Activated CD4-positive, alpha-beta T cell treated with anti-CD3 and anti-CD28 coated beads, Interleukin-2, amount 10 ng/mL, durations not matched to agents 24 days and 14 days (primary cell): ENCODE data around the gene GOSR1. TPM values are rescaled to one million over a fixed set of nuclear protein-coding genes. Genes with fewer than 3 reads are reported as not detected.
"Not testable (repeated sequence)": the region's sequence is repeated elsewhere in the genome, so short reads cannot be mapped to it uniquely, and the experiment has no call there.

Source experiments
- DNase-seq: peaks from one replicate; pipeline ENCODE4 v3.0.0; 2022
- H3K27ac Mint-ChIP-seq: one replicate; pipeline ENCODE4 v1.8.0; 2022; ENCODE audit warnings: mild to moderate bottlenecking, mixed read lengths
- H3K27me3 Mint-ChIP-seq: one replicate; pipeline ENCODE4 v1.8.0; 2022; ENCODE audit warnings: mixed read lengths
- H3K36me3 Mint-ChIP-seq: one replicate; pipeline ENCODE4 v1.8.0; 2022; ENCODE audit warnings: low read depth, mild to moderate bottlenecking, mixed read lengths
- H3K4me1 Mint-ChIP-seq: one replicate; pipeline ENCODE4 v1.8.0; 2021; ENCODE audit warnings: mixed read lengths
- H3K4me3 Mint-ChIP-seq: one replicate; pipeline ENCODE4 v1.8.0; 2022; ENCODE audit warnings: mild to moderate bottlenecking, moderate library complexity, mixed read lengths
- H3K9me3 Mint-ChIP-seq: one replicate; pipeline ENCODE4 v1.8.0; 2021; ENCODE audit warnings: mixed read lengths
- intact Hi-C: fragments of 100-400 bp; cut with micrococcal nuclease; formaldehyde crosslinking; loops from one replicate; pipeline ENCODE4 v1.15.1; 2023
- total RNA-seq: library from RNA; stranded (reverse); gene quantifications from 2 replicates; pipeline ENCODE4 v1.2.3, GENCODE V29; 2022

GOSR1 gene
- total RNA-seq, 1 donor from 2014 or later, result 54.8 TPM

DNA sequence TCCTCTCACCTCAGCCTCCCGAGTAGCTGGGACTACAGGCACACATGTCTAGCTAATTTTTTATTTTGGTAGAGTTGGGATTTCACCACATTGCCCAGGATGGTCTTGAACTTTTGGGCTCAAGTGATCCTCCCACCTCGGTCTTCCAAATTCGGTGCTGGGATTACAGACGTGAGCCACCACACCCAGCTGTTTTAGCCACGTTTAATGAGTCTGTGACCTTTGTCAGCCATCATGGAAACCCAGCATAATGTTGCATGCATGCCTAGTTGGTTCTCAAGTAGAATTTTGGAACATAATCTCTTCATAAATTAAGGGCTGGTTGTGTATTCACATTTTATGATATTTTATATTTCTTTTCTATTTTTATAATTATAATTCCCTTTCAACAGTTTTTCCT lies 42.0 kb downstream of the GOSR1 start:
- Mint-ChIP-seq H3K9me3 (no peaks in the 10 kb centered on the region), H3K27me3 (no peaks in the 10 kb centered on the region), H3K27ac (no peak overlapping the region)

GRCh38 chr17:30519707-30520106 lies 42.5 kb downstream of the GOSR1 start:
- Mint-ChIP-seq H3K27me3 (no peaks in the 10 kb centered on the region), H3K9me3 (no peaks in the 10 kb centered on the region), H3K4me1 (peaks cover 2% of the 10 kb centered on the region), H3K27ac (no peak overlapping the region), H3K36me3 (peaks cover 45% of the 10 kb centered on the region), H3K4me3 (no peak overlapping the region)
- DNase-seq, result no peak
- intact Hi-C loops, result no loop called here

More for the DNA sequence above, 42.0 kb downstream of the GOSR1 start:
- intact Hi-C loops, result no loop called here
- Mint-ChIP-seq H3K4me3 (no peak overlapping the region), H3K4me1 (peaks cover 2% of the 10 kb centered on the region), H3K36me3 (peaks cover 44% of the 10 kb centered on the region)
- no peak for DNase-seq

- no peak for DNase-seq
- no peak overlapping the region for H3K27ac Mint-ChIP-seq
- no peaks in the 10 kb centered on the region for H3K9me3 Mint-ChIP-seq
- H3K27me3 Mint-ChIP-seq, result no peaks in the 10 kb centered on the region
- intact Hi-C loops, result no loop called here
- H3K4me1 Mint-ChIP-seq, result peaks cover 2% of the 10 kb centered on the region
- H3K36me3 Mint-ChIP-seq, result peaks cover 43% of the 10 kb centered on the region
- no peak overlapping the region for H3K4me3 Mint-ChIP-seq
Observed at GRCh38 chr17:30520436-30520835, 43.2 kb downstream of the GOSR1 start.

DNA sequence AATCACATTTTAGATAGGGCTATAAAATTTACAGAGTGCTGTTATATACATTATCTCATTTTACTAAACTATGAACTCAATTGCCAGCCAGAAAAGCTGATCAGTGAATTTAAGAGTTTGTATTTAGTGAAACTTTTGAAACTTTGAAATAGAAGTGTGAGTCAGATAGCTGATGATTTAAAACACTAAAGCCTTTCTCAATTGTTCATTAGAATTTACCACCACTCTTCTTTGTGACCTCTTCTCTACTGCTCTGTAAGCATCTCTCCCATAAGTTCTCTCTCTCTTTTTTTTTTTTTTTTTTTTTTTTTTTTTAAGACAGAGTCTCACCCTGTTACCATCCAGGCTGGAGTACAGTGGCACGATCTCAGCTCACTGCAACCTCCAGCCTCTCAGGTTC lies 43.7 kb downstream of the GOSR1 start:
- Mint-ChIP-seq H3K4me3 (no peak overlapping the region), H3K9me3 (no peaks in the 10 kb centered on the region), H3K27me3 (no peaks in the 10 kb centered on the region), H3K27ac (no peak overlapping the region), H3K4me1 (peaks cover 2% of the 10 kb centered on the region), H3K36me3 (peaks cover 40% of the 10 kb centered on the region)
- intact Hi-C loops, result no loop called here
- DNase-seq, result no peak

GRCh38 chr17:30521766-30522165 lies 44.6 kb downstream of the GOSR1 start:
- H3K9me3 Mint-ChIP-seq, result no peaks in the 10 kb centered on the region
- H3K4me1 Mint-ChIP-seq, result peaks cover 2% of the 10 kb centered on the region
- intact Hi-C loops, result no loop called here
- peaks cover 40% of the 10 kb centered on the region for H3K36me3 Mint-ChIP-seq
- no peak overlapping the region for H3K27ac Mint-ChIP-seq
- no peaks in the 10 kb centered on the region for H3K27me3 Mint-ChIP-seq
- H3K4me3 Mint-ChIP-seq, result no peak overlapping the region
- DNase-seq, result no peak

- H3K36me3 Mint-ChIP-seq, result peaks cover 38% of the 10 kb centered on the region
- H3K4me3 Mint-ChIP-seq, H3K9me3 Mint-ChIP-seq, DNase-seq, H3K27me3 Mint-ChIP-seq, H3K27ac Mint-ChIP-seq, H3K4me1 Mint-ChIP-seq, intact Hi-C loops: not testable (repeated sequence)
Observed at GRCh38 chr17:30523236-30523635, 46.0 kb downstream of the GOSR1 start.

DNA sequence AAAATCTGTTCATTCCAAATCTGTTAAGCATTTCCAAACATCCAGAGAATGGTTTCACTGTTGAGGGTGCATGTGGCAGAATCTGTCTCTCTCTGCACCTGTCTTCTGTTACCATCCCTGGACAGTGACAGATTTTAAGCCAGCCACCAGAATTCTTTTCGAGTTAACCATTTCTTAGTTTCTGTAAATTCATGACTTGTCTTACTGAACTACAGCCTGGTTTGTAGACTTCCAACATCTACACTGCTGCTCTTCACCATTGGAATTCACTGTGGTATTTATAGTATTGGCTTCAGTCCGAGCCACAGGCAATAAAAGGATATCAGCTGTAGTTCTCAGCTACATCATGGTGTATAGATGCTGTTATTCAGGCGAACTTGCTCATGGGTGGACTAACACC lies 47.6 kb downstream of the GOSR1 start:
- no peak overlapping the region for H3K27ac Mint-ChIP-seq
- peaks cover 33% of the 10 kb centered on the region for H3K36me3 Mint-ChIP-seq

DNA sequence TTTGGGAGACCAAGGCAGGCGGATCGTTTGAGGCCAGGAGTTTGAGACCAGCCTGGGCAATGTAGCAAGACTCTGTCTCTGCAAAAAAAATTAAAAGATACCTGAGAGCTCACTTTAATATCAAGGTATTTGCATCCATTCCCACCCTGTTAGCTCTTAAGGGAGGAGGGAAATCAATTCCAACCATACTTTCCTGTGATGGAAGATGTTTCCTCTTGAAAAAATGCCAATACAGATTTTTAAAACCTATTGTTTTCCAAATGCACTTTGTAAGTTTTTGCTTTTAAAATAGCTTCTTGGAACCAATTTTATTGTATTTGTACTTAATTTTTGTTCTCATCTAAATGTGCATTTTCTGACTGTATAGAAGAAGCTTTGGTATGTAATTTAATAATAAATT lies 49.2 kb downstream of the GOSR1 start:
- Mint-ChIP-seq H3K27me3 (no peaks in the 10 kb centered on the region), H3K9me3 (no peaks in the 10 kb centered on the region), H3K4me3 (no peak overlapping the region), H3K4me1 (no peaks in the 10 kb centered on the region), H3K36me3 (peaks cover 23% of the 10 kb centered on the region), H3K27ac (no peak overlapping the region)
- DNase-seq, result no peak
- intact Hi-C loops, result no loop called here

More for the DNA sequence above, 47.6 kb downstream of the GOSR1 start:
- no peaks in the 10 kb centered on the region for H3K9me3 Mint-ChIP-seq
- intact Hi-C loops, result no loop called here
- no peaks in the 10 kb centered on the region for H3K27me3 Mint-ChIP-seq
- H3K4me3 Mint-ChIP-seq, result no peak overlapping the region
- no peak for DNase-seq
- peaks cover 2% of the 10 kb centered on the region for H3K4me1 Mint-ChIP-seq

DNA sequence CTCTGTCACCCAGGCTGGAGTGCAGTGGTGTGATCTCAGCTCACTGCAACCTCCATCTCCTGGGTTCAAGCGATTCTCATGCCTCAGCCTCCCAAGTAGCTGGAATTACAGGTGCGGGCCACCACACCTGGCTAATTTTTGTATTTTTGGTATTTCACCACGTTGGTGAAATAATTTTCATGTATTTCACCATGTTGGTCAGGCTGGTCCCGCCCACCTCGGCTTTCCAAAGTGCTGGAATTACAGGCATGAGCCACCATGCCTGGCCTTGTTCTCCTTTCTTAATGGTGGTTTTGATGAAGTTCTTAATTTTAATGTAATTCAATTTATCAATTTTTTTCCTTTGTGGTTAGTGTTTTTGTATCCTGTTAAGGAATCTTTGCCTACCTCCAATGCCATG lies 51.5 kb downstream of the GOSR1 start:
- H3K4me3 Mint-ChIP-seq, H3K27me3 Mint-ChIP-seq, H3K27ac Mint-ChIP-seq, H3K36me3 Mint-ChIP-seq, H3K4me1 Mint-ChIP-seq, intact Hi-C loops, DNase-seq, H3K9me3 Mint-ChIP-seq: not testable (repeated sequence)

DNA sequence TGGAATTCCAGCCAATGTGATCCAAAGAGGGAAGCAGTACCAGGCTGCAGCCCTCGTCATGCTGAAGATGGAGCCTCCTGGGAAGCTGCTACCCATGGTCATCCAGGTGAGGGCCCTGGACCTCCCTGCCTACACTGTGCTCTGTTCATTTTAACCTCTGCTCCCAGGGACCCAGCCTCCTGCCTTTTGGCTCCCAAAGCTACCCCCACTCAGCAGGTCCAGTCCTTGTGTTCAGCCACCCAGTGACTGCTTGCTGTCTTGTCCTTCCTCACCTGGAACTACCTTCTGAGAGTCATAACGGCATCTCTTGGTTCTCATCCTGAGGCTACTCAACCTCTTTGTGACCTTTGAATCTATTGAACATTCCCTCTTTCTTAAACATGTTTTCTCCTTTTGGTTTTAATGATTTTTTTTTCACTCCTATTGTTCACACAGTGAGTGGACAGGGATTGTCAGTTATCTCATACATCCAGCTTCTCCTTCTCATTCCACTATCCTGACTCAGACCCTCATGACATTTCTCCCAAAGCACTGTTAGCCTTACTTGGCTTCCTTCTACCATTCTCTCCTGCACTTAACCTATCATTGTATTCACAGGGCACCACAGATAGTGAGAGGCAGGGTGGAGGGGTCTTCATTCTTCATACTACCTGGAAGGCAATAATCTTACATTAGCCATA lies 53.3 kb downstream of the GOSR1 start:
- no peaks in the 10 kb centered on the region for H3K36me3 Mint-ChIP-seq
- no peaks in the 10 kb centered on the region for H3K4me1 Mint-ChIP-seq
- H3K4me3 Mint-ChIP-seq, result no peak overlapping the region
- no peaks in the 10 kb centered on the region for H3K27me3 Mint-ChIP-seq
- no peaks in the 10 kb centered on the region for H3K9me3 Mint-ChIP-seq
- DNase-seq, result no peak
- intact Hi-C loops, result no loop called here
- H3K27ac Mint-ChIP-seq, result no peak overlapping the region

DNA sequence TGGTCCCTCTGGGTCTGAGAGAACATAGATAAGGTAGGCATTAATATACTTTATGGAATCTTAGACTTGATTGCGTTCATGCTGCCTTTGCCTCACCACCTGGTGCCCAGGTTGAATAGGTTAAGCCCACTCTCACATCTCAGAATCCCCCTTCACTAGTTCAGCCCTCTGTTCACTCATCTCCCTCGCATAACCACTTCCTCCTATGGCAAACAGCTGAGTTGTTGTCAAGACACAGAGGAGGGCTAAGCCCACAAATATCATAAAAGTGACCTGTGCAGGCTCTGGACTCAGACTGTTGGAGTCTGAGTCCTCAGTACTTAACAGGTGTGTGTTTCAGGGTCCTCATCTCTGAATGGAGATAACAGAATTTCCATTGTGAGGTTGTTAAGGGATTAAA lies 55.7 kb downstream of the GOSR1 start:
- intact Hi-C loops, result no loop called here
- H3K4me3 Mint-ChIP-seq, result no peak overlapping the region
- H3K27me3 Mint-ChIP-seq, result no peaks in the 10 kb centered on the region
- DNase-seq, result no peak
- no peaks in the 10 kb centered on the region for H3K4me1 Mint-ChIP-seq
- no peaks in the 10 kb centered on the region for H3K9me3 Mint-ChIP-seq
- H3K27ac Mint-ChIP-seq, result no peak overlapping the region
- H3K36me3 Mint-ChIP-seq, result no peaks in the 10 kb centered on the region

GRCh38 chr17:30534298-30534697 lies 57.1 kb downstream of the GOSR1 start:
- Mint-ChIP-seq H3K4me3 (no peak overlapping the region), H3K27ac (no peak overlapping the region), H3K27me3 (no peaks in the 10 kb centered on the region), H3K36me3 (no peaks in the 10 kb centered on the region), H3K4me1 (no peaks in the 10 kb centered on the region), H3K9me3 (no peaks in the 10 kb centered on the region)
- intact Hi-C loops, result no loop called here
- no peak for DNase-seq

GRCh38 chr17:30534938-30535921 lies 58.0 kb downstream of the GOSR1 start:
- H3K36me3 Mint-ChIP-seq, result no peaks in the 10 kb centered on the region

GRCh38 chr17:30536846-30537245 lies 59.6 kb downstream of the GOSR1 start:
- H3K36me3 Mint-ChIP-seq, H3K4me1 Mint-ChIP-seq, H3K27me3 Mint-ChIP-seq, H3K4me3 Mint-ChIP-seq, DNase-seq, intact Hi-C loops, H3K9me3 Mint-ChIP-seq, H3K27ac Mint-ChIP-seq: not testable (repeated sequence)

More at GRCh38 chr17:30534938-30535921, 58.0 kb downstream of the GOSR1 start:
- Mint-ChIP-seq H3K27me3 (no peaks in the 10 kb centered on the region), H3K4me1 (no peaks in the 10 kb centered on the region), H3K9me3 (no peaks in the 10 kb centered on the region), H3K4me3 (no peak overlapping the region), H3K27ac (no peak overlapping the region)
- DNase-seq, result no peak
- intact Hi-C loops, result no loop called here
